SKM-1 (cell line): ENCODE data around the gene ADGRG3.

Experiments
- DNase-seq: peaks from one replicate; lab custom pipeline; 2025; ENCODE audit not compliant: unreplicated experiment; lab: John Stamatoyannopoulos, UW

The ADGRG3 gene

DNA sequence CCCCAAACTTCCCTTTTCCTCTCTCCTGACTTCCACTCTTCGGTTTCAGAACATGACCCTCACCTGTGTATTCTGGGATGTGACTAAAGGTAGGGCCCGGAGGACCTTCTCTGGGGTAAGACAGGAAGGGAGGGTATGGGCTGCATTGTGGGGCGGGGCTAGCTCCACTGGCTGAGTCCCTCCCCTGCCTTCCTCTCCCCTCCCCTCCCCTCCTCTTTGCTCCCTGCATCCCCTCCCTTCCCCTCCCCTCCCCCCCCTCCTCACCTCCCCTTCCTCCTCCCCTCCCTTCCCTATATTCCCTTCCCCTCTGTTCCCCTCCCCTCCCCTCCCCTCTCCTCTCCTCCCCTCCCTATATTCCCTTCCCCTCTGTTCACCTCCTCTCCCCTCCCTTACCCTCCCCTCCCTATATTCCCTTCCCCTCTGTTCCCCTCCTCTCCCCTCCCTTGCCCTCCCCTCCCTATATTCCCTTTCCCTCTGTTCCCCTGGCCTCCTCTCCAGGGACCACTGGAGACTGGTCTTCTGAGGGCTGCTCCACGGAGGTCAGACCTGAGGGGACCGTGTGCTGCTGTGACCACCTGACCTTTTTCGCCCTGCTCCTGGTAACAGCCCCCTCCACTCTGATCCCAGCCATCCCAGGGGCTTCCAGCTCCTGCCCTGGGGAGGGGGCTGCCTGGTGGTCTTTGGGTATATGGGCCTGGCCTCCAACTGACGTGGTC is 11.8 kb downstream of the ADGRG3 start:
- DNase-seq = no peak

DNA sequence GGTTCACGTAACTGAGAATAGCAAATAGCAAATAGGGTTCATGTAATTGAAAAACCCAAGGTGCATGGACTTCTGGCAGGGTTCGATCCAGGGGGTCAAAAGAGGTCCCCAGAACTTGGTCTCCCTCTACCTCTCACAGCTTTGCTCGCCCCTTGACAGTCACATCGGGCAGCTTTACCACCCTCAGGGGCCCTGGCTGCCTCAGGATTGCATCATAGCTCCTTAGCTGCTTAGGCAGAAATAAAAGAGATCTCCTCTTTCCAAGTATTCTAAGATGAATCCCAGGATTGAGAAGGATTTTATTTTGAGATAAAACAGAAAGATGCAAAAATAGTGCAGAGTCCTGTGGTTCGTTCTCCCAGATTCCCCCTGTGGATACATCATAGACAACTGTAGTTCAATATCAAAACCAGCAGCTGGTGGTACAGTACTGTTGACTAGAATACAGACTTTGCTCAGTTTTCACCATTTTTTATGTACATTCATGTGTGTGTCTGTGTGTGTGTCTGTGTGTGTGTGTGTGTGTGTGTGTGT is 12.8 kb downstream of the ADGRG3 start:
- DNase-seq = no peak

DNA sequence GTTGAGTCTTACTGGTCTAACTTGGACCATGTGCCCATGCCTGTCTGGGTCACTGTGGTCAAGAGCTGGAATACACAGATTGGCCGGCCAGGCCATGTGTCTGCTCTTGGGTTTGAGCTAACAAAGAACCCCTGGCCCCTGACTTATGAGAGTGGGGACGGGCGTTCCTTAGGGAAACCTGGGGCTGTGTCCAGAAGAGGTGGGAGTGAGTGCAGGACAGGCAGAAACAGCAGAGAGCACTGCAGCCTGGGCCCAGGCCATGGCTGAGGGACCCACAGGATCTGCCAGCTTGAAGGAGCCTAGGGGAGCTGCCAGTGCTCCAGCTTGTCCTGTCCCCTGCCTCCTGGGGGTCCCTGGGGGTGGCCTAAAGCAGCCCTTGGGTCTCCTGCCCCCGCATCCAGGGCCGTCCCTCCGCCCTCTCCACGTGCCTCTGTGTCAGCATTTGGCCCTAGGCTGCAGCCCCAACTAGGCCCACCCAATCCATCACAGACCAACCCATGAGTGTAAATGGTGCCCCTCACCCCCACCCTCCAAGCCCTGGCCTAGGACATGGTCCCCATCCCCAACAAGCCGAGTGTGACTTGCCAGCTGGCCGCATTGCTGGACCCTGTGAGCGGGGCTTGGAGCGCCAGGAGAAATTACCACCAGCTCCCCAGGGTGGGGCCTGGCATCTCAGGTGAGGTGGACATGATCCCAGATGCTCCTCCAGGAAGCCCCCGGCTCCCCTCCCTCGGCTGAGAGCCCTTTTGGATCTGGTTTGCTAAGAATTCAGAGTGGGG is 14.0 kb downstream of the ADGRG3 start:
- no peak for DNase-seq

DNA sequence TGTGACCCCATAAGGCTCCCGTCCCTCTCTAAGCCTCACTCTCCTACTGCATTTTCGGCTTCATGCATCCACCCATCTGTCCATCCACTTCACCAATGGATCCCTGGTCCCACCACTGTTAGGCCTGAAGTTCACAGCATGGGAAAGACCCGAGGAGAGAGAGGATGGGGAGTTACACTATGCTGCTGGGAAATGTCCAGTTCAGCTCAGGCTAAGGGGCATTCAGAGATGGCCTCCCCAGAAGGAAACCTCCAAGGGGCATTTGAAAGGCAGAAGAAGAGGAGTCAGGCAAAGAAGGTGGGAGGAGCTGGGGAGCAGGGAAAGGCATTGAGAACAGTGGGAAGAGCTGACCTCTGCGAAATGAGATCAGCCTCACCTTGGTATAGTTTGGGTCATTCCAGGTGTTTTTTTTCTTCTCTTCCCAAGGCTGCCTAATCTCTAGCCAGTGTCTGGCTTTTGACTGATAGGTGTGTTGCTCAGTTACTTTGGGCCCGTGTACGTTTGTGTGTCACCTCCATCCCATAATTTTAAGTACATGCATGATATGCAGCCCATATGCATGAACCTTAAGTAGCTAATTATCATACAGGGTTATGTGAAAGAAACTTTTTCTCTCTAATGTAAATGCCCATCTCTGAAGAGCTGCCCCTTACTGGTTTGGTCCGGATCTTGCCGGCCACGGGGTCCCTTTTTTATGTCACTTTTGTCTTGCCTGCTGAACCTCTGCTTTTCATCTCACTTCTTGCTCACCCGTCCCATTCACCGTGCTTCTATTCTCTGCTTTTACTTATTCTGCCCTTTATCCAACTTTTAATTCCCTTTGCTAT is 14.9 kb downstream of the ADGRG3 start:
- DNase-seq = no peak

DNA sequence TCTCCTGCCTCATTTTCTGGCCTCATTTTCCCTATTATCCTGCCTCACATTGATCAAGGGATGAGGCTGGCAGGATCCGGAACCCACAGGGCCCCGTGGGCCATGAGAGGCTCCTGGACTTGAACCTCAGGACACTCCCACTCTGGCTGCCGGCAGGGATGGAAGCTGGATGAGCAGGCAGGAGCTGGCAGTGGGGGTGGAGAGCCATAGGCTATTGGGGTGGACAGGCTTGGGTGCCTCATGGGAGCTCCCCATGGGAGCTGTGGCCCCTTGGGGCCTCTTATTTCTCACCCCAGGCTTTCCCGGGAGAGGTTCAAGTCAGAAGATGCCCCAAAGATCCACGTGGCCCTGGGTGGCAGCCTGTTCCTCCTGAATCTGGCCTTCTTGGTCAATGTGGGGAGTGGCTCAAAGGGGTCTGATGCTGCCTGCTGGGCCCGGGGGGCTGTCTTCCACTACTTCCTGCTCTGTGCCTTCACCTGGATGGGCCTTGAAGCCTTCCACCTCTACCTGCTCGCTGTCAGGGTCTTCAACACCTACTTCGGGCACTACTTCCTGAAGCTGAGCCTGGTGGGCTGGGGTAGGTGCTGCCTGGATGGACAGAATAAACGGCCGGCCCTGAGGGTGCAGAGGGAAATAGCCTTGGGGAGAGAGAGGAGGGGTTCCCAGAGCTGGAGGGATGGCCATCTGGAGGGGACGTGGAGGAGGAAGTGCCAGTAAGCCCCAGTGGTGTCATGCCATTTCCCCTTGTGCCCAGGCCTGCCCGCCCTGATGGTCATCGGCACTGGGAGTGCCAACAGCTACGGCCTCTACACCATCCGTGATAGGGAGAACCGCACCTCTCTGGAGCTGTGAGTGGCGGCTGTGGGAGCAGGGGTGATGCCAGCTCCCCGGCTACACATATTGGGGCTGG is 15.8 kb downstream of the ADGRG3 start:
- no peak for DNase-seq

DNA sequence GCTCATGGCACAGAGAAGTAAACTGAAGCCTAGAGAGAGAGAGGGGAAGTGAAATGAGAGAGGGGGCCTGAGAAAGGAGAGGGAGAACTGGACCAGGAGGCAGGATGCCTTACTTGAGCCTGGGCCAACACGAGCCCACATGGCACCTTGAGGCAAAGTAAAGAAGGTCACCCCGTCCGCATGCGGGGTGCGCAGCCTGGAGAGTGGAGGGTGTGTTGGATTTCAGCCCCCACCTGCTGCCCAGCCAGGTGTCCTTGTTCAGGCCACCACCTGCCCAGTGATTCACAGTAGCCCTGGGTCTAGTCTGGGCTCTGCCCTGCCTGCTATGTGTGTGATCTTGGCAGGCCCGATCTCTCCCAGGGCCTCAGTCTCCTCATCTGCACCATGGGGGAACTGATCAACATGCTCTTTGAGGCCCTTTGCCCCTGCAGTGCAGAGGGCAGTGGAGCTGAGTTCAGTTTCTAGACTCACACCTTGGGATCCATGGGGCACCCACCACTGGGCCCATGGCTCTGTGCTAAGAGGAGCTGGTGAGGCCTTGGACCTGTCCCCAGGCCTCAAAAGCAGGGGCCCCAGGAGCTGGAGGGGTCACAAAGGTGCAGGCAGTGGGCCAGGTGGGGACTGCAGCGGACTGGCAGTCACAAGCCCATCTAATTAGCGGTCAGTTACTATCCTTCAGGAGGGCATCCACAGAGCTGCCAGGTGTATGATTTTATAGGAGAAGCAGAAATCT is 16.7 kb downstream of the ADGRG3 start:
- no peak for DNase-seq

DNA sequence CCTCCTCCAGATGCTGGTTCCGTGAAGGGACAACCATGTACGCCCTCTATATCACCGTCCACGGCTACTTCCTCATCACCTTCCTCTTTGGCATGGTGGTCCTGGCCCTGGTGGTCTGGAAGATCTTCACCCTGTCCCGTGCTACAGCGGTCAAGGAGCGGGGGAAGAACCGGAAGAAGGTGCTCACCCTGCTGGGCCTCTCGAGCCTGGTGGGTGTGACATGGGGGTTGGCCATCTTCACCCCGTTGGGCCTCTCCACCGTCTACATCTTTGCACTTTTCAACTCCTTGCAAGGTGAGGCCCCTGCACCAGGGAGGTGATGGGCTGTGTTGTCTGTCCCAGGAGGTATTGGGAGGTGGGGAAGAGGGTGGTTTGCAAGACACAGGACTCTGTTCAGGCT is 17.5 kb downstream of the ADGRG3 start:
- no peak for DNase-seq

DNA sequence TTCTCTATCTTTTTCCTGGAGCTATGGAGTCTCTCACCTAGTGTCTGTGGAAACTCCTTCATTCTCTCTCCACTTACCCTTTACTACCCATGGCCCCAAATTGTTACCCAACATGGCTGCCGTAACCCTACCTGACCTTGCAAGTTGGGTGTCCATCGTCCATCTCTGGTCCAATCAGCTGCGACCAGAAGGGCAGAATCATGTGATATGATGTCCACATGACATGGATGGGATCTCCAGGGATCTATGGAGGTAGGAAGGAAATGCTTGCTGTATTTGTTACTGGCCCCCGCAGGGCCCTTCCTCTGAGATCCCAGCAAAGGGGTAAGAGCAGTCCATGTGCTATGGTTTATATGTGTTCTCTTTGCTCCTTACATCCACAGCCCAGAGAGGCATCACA is 18.5 kb downstream of the ADGRG3 start:
- DNase-seq = no peak

DNA sequence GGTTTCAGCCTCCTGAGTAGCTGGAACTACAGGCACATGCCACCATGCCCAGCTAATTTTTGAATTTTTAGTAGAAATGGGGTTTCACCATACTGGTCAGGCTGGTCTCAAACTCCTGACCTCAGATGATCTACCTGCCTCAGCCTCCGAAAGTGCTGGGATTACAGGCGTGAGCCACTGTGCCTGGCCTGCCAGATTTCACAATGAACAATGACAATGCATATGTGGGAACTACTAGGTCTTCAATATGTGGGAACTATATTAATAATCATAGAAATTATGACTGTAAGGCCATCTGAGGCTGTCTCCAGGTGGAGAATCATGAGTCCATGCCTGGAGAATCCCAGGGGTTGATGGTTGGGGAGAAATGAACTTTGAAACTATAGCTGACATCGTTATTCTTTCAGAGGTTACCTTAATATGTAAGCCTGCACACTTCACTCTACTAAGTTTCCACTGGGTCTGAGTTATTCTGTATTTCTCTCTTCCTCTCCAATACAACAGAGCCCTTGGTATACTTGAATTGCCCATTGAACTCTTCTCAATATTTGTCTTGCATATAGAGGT is 19.3 kb downstream of the ADGRG3 start:
- no peak for DNase-seq

DNA sequence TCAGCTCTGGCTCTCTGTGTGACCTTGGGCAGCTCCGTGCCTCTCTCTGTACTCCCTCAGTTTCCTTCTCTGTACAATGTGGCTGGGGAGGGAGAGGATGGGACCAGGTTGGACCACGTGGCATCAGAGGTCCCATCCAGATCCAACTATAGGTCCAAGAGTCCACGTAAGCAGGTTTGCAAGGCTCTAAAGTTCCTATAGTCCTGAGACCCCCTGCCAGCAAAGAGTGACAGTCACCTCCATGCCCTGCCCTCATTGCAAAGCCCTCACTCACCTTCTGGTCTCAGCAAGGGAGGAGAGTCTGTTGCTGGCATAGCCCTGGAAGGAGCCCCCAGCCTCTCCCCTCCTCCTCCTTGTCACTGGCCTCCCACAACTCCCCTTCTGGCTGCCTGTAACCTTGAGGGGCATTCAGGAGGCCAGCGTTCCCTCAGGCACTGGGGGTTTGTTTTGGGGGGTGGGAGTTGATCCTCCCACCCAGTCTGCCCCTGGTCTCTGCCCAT is 20.4 kb downstream of the ADGRG3 start:
- no peak for DNase-seq

DNA sequence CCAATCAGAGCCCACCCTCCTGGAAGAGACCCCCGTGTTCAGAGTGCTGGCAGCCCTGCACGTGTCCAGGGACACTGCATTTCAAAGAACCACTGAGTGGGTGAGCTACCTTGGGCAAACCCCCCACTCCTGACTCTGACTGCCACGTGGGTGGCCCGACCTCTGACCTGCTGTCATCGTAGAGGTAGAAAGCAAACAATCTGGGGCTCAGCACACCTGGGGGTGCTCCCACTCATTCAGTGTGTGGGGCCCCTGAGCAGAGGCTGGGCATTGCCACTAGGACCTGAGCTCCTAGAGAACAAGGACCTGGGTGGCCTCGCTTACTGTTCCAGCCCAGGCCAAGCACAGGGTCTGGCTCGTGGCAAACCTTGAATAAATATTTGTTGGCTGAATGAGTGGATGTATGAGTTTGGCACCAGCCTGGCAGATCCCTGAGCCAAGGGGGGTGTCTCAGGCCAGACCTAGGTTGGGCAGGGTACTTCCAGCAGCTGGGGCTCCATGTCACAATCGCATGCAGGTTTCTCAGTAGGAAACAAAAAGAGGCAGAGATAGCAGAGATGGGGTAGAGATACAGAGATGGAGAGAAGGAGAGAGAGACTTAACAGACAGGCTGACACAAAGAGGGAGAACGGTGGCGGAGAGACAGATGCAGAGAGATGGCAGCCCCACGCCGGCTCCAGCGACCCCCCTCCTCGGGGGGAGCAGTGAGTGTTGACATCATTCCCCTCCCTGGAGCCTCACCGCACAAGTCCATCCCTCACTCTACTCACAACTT is 21.1 kb downstream of the ADGRG3 start:
- DNase-seq = no peak

DNA sequence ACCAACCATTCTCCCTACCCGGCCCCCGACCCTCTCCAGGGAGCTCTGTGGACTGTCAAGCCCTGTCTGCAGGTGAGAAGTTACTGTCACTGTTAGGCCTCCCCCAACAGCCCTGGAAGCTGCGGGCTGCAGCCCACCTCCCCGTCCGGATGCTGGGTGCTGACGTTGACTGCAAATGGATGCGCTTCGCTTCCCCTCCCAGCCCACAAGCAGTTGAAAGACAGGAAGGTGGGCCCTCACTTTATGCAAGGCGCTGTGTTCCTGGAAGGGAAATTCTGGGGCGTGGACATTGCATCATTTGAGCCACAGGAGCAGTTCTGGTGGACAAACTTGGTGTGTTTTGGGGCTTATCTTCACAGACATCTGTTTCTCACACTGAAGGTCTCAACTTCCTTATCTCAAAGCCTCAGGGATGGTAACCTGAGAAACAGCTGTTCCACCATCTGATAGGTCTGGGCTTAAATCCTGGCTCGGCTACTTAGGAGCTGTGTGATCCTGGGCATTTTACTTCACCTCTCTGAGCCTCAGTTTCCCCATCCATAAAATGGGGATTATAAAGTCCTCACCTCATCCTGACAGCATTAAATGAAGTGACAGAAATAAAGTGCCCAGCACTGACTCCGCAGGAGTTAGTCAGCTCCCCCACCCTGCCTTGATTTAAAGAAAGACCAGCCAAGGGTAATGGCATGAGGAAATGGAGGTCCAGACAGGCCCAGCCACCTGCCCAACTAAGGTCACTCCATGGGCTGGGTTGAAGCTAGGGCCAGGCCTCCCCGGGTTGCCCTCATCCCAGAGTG is 21.9 kb downstream of the ADGRG3 start:
- DNase-seq = peak; percentile 96

DNA sequence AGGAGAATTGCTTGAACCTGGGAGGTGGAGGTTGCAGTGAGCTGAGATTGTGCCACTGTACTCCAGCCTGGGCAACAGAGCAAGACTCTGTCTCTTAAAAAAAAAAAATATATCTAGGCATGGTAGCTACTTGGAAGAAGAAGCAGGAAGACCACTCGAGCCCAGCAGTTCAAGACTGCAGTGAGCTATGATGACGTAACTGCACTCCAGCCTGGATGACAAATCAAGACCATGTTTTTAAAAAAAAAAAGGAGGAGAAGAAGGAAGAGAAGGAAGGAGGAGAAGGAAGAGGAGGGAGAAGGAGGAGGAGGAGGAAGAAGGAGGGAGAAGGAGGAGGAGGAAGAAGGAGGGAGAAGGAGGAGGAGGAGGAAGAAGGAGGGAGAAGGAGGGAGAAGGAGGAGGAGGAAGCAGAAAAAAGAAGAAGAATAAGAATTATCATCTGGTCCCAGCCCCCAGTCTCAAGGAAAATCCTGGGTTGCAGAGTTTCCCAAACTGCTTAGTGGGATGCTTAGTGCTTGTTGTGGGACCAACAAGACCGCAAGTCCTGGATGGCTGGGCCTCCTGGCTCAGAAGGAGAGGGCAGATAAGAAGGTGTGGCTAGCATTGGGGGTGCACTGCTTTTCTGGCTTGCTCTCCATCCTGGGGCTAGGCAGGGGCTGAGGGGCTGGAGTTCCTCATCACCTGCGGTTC is 22.8 kb downstream of the ADGRG3 start:
- no peak for DNase-seq

DNA sequence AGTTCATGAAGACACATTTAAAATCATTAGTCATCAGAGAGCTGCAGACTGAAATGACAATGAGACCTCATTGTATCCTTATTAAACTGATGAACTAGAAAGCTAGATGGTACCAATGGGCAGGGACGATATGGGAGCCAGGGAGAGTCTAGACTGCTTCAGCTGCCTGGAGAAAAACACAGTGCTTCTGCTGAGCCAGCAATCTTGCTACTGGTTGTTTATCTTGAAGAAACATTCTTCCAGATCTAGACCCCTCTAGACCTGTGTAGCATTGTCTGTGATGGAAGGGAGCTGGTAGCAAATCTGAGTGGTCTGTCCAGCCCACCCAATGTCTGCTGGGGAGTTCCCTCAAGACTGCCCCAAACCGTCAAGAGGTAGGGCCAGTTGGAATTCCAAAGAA is 24.5 kb downstream of the ADGRG3 start:
- no peak for DNase-seq

DNA sequence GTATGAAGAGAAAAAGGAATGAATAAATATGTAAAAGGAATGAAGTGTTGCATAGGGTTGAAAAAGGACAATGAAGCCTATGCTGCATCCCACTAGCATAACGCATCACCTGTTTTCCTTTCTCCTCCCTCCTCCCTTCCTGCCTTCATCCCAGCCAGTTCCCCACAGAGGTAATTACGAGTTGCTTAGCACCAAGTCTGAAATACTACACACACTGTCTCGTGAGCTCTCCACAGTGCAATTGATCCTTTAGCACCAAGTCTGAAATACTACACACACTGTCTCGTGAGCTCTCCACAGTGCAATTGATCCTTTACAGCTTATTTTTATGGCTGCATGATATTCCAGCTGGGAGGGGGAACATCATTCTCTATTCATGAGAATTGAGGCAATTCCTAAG is 25.4 kb downstream of the ADGRG3 start:
- DNase-seq = no peak

DNA sequence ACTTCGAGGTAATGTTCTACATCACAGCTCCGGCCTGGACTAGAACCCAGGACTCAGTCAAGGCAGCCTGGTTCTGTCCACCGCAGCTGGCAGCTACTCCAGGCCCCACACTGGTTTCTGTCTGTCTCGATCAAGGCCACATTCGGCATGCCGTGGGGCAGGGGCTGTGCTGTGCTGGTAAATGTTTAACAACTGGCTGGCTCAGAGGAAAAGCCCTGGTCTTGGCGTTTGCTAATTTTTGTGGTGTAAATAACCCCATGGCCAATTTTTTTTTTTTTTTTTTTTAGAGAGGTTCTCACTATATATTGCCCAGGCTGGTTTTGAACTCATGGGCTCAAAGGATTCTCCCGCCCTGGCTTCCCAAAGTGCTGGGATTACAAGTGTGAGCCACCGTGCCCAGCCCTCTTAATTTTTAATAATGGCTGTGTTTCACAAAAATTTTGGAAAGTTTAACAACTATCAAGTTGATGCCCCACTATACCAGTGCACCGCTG is 26.2 kb downstream of the ADGRG3 start:
- no peak for DNase-seq
